Natural killer cell (primary cell): ENCODE measurements around the gene UBR4. TPM values are rescaled to one million over a fixed set of nuclear protein-coding genes. Genes with fewer than 3 reads are reported as not detected.

ENCODE experiments used
- ATAC-seq, 3 donors: fragments of 150-1000 bp in 2 of 3; fragments of 200-7000 bp in 1 of 3; cut with Tn5 transposase; 1 replicate in 1 of 3; 2 replicates in 2 of 3; pipeline ENCODE4 v1.10.0; 2021; ENCODE audit warnings: mild to moderate bottlenecking in 2 of 3, moderate library complexity in 2 of 3
- DNase-seq, 2 donors: peaks; one replicate each; pipeline versions ENCODE4 v3.0.0 to v3.0.0-alpha.2; 2013 to 2021; ENCODE audit warnings: mixed read lengths in 1 of 2
- H3K27ac ChIP-seq: one replicate; pipeline ENCODE4 v1.5.1; 2013; ENCODE audit warnings: mild to moderate bottlenecking, low read length
- H3K27me3 ChIP-seq: one replicate; pipeline ENCODE4 v1.6.1; 2013; ENCODE audit warnings: low read length; ENCODE audit not compliant: control insufficient read depth, insufficient read depth
- H3K36me3 ChIP-seq: one replicate; pipeline ENCODE4 v1.6.1; 2013; ENCODE audit warnings: low read length; ENCODE audit not compliant: control insufficient read depth, insufficient read depth
- H3K4me1 ChIP-seq: one replicate; pipeline ENCODE4 v1.6.1; 2013; ENCODE audit warnings: low read length; ENCODE audit not compliant: control insufficient read depth, insufficient read depth
- H3K4me3 ChIP-seq: one replicate; pipeline ENCODE4 v1.5.1; 2013; ENCODE audit warnings: low read length
- H3K9me3 ChIP-seq: one replicate; pipeline ENCODE4 v1.6.1; 2013; ENCODE audit warnings: low read length; ENCODE audit not compliant: control insufficient read depth, insufficient read depth
- H3K27ac Mint-ChIP-seq, 2 donors: one replicate each; pipeline ENCODE4 v1.8.0; 2022; ENCODE audit warnings: mild to moderate bottlenecking in 2 of 2, mixed read lengths in 2 of 2, moderate library complexity in 1 of 2
- H3K27me3 Mint-ChIP-seq, 2 donors: one replicate each; pipeline ENCODE4 v1.8.0; 2022; ENCODE audit warnings: low read depth in 2 of 2, mixed read lengths in 2 of 2
- H3K36me3 Mint-ChIP-seq: one replicate; pipeline ENCODE4 v1.8.0; 2022; ENCODE audit warnings: mixed read lengths
- H3K4me1 Mint-ChIP-seq, 2 donors: one replicate each; pipeline ENCODE4 v1.8.0; 2022; ENCODE audit warnings: mixed read lengths in 2 of 2
- H3K4me3 Mint-ChIP-seq: one replicate; pipeline ENCODE4 v1.8.0; 2022; ENCODE audit warnings: mild to moderate bottlenecking, moderate library complexity, mixed read lengths
- H3K9me3 Mint-ChIP-seq, 2 donors: one replicate each; pipeline ENCODE4 v1.8.0; 2022; ENCODE audit warnings: mixed read lengths in 2 of 2
- WGBS: methylation state at CpG from one replicate; pipeline ENCODE4 v1.1.7; 2013; ENCODE audit warnings: missing lambda C conversion rate; ENCODE audit not compliant: insufficient coverage; 5-methylcytosine and 5-hydroxymethylcytosine counted together
- intact Hi-C: fragments of 100-400 bp; cut with micrococcal nuclease; formaldehyde crosslinking; loops from one replicate; pipeline ENCODE4 v1.14.2; 2022
- total RNA-seq, 4 donors: library from RNA; stranded (reverse); fragments of 120-200 nt in 1 of 4; gene quantifications; one replicate each; pipeline versions ENCODE4 v1.2.3 to v1.2.4, GENCODE V29; 2013 to 2022
- TF ChIP-seq, protein P1 (sequence below): fragments of 200-600 bp; IDR thresholded peaks from one replicate; pipeline ENCODE4 v1.8.0; 2022; ENCODE audit warnings: antibody characterized with exemption

The UBR4 gene
- total RNA-seq, 3 donors from 2014 or later (not counting 1 experiment from before 2014, with no cell fraction given) = 139 to 178 (median 158) TPM

DNA sequence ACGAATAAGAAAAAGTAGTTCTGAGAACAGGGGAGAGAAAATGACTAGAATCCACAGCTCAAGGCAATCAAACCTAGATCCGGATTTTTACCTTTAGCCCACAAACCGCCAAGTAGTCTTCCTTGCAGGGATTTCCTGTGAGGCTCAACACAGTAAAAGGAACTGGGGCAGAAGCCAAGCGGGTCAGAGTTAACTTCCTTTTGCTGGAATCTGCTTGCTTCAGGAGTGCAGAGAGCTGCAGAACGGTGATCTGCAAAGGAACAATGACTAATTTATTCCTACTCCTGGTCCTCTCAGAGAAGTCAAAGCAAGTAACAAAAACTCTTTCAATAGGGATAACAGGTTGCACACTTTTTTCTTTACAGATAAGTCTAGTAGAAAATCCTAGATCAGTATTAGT is 53.4 kb downstream of the UBR4 start:
- Histone ChIP-seq H3K9me3 (no peaks in the 10 kb centered on the region), H3K36me3 (peaks cover 98% of the 10 kb centered on the region), H3K4me1 (no peaks in the 10 kb centered on the region), H3K4me3 (no peak overlapping the region), H3K27ac (no peak overlapping the region), H3K27me3 (no peaks in the 10 kb centered on the region)
- H3K27me3 Mint-ChIP-seq = no peaks in the 10 kb centered on the region
- no peak overlapping the region for H3K27ac Mint-ChIP-seq
- TF ChIP-seq, protein P1, sequence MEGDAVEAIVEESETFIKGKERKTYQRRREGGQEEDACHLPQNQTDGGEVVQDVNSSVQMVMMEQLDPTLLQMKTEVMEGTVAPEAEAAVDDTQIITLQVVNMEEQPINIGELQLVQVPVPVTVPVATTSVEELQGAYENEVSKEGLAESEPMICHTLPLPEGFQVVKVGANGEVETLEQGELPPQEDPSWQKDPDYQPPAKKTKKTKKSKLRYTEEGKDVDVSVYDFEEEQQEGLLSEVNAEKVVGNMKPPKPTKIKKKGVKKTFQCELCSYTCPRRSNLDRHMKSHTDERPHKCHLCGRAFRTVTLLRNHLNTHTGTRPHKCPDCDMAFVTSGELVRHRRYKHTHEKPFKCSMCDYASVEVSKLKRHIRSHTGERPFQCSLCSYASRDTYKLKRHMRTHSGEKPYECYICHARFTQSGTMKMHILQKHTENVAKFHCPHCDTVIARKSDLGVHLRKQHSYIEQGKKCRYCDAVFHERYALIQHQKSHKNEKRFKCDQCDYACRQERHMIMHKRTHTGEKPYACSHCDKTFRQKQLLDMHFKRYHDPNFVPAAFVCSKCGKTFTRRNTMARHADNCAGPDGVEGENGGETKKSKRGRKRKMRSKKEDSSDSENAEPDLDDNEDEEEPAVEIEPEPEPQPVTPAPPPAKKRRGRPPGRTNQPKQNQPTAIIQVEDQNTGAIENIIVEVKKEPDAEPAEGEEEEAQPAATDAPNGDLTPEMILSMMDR = no peak
- intact Hi-C loops = no loop called here
- DNase-seq (no peak), ATAC-seq (no peak)
- peaks cover 53% of the 10 kb centered on the region for H3K36me3 Mint-ChIP-seq
- H3K4me1 Mint-ChIP-seq = no peaks in the 10 kb centered on the region
- no peak overlapping the region for H3K4me3 Mint-ChIP-seq
- WGBS = 25% methylated on average over 5 of the region's 5 CpGs
- H3K9me3 Mint-ChIP-seq = no peaks in the 10 kb centered on the region

DNA sequence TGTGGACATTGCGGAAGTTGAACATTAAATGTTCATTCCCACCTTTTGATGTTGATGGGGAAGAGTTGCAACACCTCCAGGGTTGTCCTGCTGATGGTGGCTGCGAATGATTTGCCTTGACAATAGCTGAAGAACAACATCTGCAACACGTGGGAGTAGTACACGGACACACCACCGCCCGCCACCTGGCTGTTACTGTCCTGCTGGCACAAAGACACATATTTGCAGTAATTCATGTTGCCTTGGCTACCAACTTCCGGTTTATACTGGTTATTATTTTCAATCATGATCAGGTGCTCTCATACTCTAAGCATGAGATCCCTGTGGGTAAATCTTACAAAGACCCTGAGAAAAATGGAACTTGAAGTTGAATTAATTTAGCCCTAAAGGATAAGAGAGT is 55.2 kb downstream of the UBR4 start:
- Mint-ChIP-seq H3K27ac (no peak overlapping the region), H3K27me3 (no peaks in the 10 kb centered on the region), H3K9me3 (no peaks in the 10 kb centered on the region), H3K4me1 (no peaks in the 10 kb centered on the region), H3K36me3 (peaks cover 41% of the 10 kb centered on the region), H3K4me3 (no peak overlapping the region)
- no peak for DNase-seq
- TF ChIP-seq, protein P1 = no peak
- WGBS = 99% methylated on average over 7 of the region's 7 CpGs
- H3K4me1 ChIP-seq = no peaks in the 10 kb centered on the region
- H3K9me3 ChIP-seq = no peaks in the 10 kb centered on the region
- no peaks in the 10 kb centered on the region for H3K27me3 ChIP-seq
- H3K4me3 ChIP-seq = no peak overlapping the region
- ATAC-seq = no peak
- H3K36me3 ChIP-seq = peaks cover 96% of the 10 kb centered on the region
- intact Hi-C loops = no loop called here
- no peak overlapping the region for H3K27ac ChIP-seq

DNA sequence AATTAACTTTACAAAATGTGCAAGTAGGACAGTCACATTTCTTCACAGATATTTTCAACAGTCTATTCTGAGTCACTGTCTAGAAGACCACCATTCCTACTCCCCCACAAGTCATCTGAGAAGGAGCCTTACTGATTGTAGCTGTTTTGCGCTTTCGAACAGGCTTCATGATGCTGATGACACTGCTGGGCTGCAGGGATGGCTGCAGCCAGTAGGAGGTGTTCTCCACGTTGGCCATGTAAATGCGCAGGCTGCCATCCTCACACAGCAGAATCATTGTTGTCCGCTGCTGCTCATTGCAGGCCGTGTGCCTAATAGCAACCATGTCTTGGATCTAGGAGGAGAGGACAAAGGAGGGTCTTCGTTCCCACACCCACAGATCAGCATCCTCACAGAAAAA is 56.9 kb downstream of the UBR4 start:
- H3K27me3 ChIP-seq = no peaks in the 10 kb centered on the region
- no peaks in the 10 kb centered on the region for H3K4me1 Mint-ChIP-seq
- intact Hi-C loops = no loop called here
- WGBS = 96% methylated on average over 6 of the region's 7 CpGs
- no peak overlapping the region for H3K27ac Mint-ChIP-seq
- no peaks in the 10 kb centered on the region for H3K27me3 Mint-ChIP-seq
- no peak overlapping the region for H3K4me3 ChIP-seq
- H3K36me3 Mint-ChIP-seq = peaks cover 53% of the 10 kb centered on the region
- no peak for DNase-seq
- no peak for ATAC-seq
- no peaks in the 10 kb centered on the region for H3K4me1 ChIP-seq
- no peaks in the 10 kb centered on the region for H3K9me3 Mint-ChIP-seq
- H3K4me3 Mint-ChIP-seq = no peak overlapping the region
- H3K9me3 ChIP-seq = no peaks in the 10 kb centered on the region
- TF ChIP-seq, protein P1 = no peak
- H3K27ac ChIP-seq = no peak overlapping the region
- peaks cover 98% of the 10 kb centered on the region for H3K36me3 ChIP-seq

DNA sequence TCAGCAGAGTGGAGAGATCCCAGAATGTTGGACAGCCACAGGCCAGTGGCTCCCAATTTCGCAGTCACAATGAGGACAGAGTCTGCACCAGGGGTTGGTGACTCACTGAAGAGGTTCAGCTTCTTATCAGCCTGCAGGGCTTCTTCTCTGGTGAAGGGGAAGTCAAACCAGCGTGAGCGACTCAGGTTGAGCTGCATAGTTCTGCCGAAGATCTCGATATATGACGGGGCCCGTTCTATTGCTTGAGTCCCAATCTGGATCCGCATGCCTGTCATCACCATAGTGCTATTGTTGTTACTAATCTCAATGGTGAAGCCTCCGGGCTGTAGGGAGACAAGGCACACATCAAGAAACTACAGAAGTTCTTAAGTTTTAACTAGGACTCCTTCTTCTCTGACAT is 58.5 kb downstream of the UBR4 start:
- intact Hi-C loops = no loop called here
- no peak overlapping the region for H3K27ac ChIP-seq
- no peaks in the 10 kb centered on the region for H3K4me1 ChIP-seq
- no peaks in the 10 kb centered on the region for H3K9me3 ChIP-seq
- no peak overlapping the region for H3K4me3 Mint-ChIP-seq
- no peak overlapping the region for H3K27ac Mint-ChIP-seq
- DNase-seq (no peak), ATAC-seq (no peak)
- H3K4me1 Mint-ChIP-seq = no peaks in the 10 kb centered on the region
- no peaks in the 10 kb centered on the region for H3K9me3 Mint-ChIP-seq
- H3K27me3 Mint-ChIP-seq = no peaks in the 10 kb centered on the region
- peaks cover 98% of the 10 kb centered on the region for H3K36me3 ChIP-seq
- no peak overlapping the region for H3K4me3 ChIP-seq
- no peaks in the 10 kb centered on the region for H3K27me3 ChIP-seq
- H3K36me3 Mint-ChIP-seq = peaks cover 66% of the 10 kb centered on the region
- TF ChIP-seq, protein P1 = no peak
- WGBS = 96% methylated on average over 9 of the region's 9 CpGs
